Activated CD4-positive, CD25-positive, alpha-beta regulatory T cell (primary cell): ENCODE results near the gene TMEM138.

ENCODE experiments used
- DNase-seq, 4 experiments: peaks; one replicate each; lab custom pipeline; 2025; lab: John Stamatoyannopoulos, UW

TMEM138 gene

DNA sequence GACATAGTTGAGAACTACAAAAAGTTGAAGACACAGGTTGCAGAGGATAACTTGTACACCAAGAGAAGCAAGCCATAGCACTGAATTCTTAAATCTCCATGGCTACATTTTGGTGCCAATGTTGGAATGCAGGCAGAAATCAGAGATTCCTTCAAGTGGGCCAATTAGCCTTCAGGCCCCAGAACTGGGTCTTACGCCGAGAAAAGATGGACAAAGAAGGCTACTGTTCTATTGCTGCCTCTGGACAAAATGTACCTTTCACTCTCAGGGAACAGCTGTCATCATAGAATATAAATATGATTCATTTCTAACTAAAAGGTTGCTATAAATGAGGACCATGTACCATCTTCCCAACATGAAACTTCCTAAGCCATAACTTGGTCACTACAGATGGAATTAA, 43.9 kb downstream of the TMEM138 start:
- no peak for DNase-seq

DNA sequence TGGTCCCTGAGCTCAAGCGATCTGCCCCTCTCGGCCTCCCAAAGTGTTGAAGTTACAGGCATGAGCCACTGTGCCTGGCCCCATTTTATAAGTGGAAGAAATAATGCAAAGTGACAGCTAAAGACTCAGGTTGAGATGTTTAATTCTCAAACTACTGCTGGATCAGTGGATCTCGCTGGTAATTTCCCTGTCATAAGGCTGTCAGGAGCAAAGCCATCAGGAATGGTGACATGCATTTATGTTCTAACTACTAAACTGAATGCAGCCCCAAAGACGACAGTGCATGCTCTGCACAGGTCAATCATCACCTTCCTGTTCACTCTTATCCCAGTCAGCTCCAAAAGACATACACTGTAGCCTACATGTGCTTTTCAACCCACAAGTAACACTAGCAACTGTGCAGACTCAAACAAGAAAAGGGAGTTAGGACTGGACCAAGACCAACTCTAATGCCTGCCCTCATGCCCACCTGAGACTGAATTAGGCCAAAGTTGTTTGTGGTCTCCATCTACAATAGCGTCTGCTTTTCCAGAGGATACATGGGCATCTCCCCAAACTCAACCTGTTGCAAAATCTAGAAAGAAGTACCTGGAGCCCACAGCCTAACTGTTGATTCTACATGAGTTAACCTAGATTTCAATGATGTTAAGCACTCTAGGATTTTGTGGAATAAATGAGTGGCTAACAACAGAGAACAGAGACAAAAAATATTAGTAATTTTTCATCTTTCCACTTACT, 45.0 kb downstream of the TMEM138 start:
- no peak for DNase-seq

DNA sequence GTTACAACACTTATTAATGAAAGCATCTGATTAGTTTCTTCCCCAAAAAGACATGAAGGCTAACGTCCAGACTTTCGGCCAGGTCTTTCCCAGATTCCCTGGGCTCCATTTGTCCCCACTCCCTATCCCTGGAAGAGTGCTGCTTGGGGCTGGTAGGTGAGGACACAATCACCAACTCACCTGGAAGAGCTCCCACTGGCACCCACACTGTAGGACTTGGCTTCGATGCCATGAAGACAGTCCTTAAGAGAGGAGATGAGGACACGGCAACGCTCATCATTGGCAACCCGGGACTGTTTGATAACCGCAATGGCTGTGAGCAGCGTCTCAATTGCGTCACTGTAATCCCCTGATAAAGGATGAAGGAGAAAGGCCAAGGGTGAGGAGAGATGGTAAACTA, 49.4 kb downstream of the TMEM138 start:
- DNase-seq: no peak

DNA sequence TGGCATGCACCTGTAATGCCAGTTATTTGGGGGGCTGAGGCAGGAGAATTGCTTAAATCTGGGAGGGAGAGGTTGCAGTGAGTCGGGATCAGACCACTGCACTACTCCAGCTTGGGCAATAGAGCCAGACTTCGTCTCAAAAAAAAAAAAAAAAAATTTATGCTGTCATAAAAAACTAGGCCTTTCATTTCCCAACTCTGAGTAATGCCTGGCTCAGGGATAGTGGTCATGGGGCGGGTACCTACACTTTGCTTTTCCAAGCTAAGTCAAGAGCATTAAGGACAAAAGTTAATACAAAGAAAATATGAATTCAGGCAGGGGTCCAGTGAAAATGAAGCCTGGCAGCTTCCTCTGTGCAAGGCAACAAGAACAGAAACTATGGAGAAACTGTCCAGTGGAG, 51.3 kb downstream of the TMEM138 start:
- no peak for DNase-seq

DNA sequence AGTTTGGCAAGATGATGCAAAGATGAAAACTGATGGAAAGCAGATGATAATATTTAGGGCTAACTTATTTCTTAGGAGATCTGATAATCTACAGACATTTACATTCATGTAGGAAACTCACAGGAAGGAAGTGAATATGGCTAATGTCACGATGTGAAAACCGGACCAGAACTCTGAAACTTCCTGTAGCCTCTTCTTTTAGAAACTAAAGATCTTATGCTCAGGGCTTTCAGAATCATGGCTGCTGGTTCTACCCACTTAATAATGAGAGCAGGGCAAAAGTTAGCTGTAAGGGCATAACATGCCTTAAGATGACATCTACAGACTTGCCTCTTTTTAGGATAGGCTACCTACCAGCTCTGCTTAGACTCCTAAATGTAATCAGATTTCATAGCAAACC, 52.4 kb downstream of the TMEM138 start:
- DNase-seq: no peak

DNA sequence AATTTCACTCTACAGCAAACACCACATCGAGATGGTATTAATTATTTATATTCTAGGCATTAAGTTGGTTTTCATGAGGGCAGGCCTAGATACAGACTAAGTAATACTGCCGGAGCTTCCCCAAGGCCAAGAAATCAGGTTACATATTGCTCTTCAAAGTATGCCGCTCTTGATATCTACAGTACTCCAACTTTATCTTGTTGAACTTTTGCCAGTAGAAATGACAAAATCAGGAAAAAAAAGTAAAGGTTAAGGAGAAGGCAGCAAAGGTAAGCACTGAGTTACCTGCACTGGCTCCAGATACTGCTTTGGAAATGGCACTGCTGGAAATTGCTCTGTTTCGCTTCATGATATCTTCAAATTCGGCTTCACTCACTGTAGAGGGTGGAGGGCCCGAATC, 53.2 kb downstream of the TMEM138 start:
- DNase-seq: no peak

DNA sequence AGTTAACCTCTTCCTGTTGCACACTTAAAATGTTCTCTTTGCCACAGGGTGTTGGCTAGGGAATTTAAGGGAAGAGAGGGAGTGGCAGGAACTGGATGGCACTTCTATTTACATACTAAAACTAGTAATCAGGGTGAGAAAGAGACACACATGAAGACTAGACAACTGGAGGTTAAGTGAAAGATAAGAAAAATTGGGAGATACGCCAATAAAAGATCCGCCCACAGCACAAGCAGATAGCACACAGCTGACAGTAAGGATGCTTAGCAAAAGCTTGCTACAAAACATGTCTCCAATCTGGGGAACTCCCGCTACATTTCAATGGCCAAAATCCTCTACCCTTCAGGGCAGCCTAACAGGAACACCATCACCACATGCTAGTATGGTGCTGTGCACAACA, 54.8 kb downstream of the TMEM138 start:
- no peak for DNase-seq

DNA sequence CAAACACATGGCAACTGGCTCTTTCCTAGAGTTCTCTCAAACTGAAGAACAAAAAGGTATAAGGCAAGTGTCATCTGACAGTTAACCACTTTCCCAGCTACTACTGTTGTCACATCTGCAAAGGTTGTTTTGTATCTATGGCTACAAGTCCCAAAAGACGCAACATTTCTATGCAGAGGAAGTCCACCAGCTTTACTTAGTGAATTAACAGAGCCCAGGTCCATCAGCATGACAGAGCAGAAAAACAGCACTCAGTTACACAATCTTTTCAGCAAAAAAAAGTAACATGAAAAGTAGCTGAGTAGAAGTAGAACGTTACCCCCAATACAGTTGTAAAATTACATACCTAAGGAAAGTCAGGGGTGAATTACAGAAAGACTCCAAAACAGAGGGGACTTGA, 55.5 kb downstream of the TMEM138 start:
- DNase-seq: no peak

DNA sequence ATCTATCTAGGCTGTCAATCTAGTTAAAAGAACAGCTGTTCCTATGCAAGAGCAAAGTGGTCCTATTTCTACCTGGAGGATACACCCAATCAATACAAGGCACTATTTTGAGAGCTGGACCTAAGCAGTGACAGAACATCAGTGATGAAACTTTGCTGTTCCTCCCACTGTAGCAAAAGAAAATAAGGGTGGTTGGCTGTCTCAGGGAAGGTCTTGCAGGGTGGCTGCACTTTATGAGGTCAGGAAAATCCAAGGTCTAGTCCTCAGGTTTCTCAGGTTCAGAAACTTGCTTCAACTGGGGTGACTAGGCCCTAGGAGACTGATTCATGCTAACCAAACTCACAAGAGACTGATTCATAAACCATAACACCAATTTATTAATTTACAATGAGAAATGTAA, 56.0 kb downstream of the TMEM138 start:
- no peak for DNase-seq
